Stimulated activated CD4-positive, alpha-beta T cell treated with anti-CD3 and anti-CD28 coated beads, Interleukin-15, amount 100 ng/mL, for 48 hours (primary cell): Measurements from ENCODE around the gene PEX12.
"Not testable (repeated sequence)": the region's sequence is repeated elsewhere in the genome, so short reads cannot be mapped to it uniquely, and the experiment has no call there.

Experiments
- DNase-seq, 2 donors: peaks; one replicate each; pipeline ENCODE4 v3.0.0-alpha.2; 2020; ENCODE audit warnings: low read depth in 2 of 2

The PEX12 gene

DNA sequence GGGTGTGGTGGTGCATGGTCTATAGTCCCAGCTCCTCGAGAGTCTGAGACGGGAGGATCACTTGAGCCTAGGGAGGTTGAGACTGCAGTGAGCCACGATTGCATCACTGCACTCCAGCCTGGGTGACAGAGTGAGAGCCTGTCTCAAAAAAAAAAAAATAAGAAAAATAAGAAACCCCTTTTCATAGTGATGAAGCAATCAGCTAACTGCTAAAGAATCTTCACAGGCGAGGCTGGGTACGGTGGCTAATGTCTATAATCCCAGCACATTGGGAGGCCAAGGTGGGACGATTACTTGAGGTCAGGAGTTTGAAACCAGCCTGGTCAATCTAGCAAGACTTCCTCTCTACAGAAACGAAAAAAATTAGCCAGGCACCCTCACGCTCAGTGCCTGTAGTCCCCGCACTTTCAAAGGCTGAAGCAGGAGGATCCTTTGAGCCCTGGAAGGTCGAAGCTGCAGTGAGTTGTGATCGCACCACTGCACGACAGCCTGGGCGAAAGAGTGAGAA lies 41.7 kb downstream of the PEX12 start:
- peak in 1 of 2 donors; percentile 23 for DNase-seq

DNA sequence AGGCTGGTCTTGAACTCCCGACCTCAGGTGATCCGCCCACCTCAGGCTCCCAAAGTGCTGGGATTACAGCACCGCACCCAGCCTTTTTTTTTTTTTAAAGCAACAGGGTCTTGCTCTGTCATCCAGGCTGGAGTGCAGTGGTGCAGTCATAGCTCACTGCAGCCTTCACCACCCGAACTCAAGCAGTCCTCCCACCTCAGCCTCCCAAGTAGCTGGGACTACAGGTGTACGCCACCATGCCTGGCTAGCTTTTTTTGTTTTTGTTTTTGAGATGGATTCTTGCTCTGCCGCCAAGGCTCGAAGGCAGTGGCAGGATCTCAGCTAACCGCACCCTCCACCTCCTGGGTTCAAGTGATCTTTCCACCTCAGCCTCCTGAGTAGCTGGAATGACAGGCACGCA lies 43.0 kb downstream of the PEX12 start:
- DNase-seq: not testable (repeated sequence)

DNA sequence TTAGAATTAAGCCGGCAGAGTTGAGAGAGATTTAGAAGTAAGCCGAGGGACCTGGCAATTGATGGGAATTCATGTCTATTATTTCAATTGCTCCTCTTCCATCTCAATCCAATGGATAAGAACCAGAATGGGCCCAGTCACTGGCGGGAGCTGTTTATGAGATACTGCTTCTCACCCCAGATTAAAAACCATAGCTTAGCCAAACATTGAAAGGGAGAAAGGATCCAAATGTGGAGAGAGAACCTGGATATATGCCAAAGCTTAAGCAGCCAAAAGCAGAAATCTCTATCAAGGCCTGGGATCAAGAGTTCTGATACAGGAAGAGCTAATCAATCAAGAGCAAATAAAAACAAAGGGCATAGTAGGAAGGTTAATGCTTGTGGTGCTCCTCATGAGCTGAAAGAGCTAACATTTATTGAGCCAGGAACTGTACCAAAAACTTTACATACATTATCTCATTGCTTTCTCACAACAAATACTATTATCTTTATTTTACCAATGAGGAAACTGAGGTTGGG lies 43.7 kb downstream of the PEX12 start:
- DNase-seq: no peak

DNA sequence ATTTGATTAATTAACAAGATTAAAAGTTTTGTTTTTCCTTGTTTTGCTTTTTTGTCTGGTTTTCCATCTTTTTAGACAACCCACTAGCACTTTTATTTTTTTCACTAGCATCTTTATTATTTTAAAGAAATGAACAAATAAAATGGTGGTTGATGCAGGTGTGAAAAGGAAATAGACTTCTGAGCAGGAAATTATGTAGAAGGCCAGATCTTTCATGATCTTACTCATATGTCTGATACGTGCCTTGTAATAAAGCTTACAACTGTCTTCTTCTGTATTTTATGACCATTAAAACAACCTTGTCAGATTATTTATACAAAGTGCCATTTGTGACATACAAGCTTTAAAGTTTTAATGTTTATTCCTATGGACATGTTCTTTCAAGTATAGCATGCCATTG lies 47.2 kb downstream of the PEX12 start:
- no peak for DNase-seq

DNA sequence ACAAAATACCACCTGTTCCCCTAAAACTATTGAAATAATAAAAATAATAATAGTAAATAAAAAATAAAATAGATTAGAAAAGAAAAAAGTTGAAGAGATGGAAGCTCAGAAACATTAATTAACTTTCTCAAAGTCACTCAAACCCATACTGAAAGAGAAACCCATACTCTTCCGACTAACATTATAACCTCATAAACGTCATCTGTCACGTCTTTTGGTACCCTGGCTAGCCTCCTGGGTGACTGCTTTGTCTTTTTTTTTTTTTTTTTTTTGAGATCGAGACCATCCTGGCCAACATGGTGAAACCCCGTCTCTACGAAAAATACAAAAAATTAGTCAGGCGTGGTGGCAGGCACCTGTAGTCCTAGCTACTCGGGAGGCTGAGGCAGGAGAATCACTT lies 48.5 kb downstream of the PEX12 start:
- no peak for DNase-seq

DNA sequence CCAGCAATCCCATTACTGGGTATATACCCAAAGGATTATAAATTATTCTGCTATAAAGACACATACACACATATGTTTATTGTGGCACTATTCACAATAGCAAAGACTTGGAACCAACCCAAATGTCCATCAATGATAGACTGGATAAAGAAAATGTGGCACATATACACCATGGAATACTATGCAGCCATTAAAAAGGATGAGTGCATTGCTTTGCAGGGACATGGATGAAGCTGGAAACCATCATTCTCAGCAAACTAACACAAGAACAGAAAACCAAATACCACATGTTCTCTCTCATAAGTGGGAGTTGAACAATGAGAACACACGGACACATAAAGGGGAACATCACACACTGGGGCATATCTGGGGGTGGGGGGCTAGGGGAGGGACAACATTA lies 49.0 kb downstream of the PEX12 start:
- DNase-seq: not testable (repeated sequence)
